G401.6 (cell line): ENCODE measurements around the gene ZNF248.

Experiments
- FAIRE-seq: peaks from 2 replicates; lab custom pipeline; 2012; peaks lifted over from hg19 to GRCh38; lab: Jason Lieb, UNC

ZNF248 gene

DNA sequence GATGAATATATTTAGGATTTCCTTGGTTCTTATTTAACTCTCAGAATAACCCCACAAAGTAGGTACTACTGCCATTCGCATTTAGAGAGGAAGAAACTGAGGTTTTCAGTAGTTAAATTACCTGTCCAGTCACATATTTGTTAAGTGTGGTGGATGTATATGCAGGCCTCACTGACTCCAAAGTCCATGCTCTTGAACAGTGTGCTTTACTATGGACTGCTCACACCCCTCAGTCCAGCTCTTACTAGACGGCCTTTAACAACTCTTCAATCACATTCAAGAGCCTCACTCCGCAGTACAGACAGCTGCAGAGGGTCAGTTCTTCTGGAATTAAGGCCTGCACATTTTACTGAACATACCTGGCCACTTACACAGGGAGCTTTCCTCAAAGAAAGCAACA lies 36.2 kb downstream of the ZNF248 start:
- FAIRE-seq, result no peak

DNA sequence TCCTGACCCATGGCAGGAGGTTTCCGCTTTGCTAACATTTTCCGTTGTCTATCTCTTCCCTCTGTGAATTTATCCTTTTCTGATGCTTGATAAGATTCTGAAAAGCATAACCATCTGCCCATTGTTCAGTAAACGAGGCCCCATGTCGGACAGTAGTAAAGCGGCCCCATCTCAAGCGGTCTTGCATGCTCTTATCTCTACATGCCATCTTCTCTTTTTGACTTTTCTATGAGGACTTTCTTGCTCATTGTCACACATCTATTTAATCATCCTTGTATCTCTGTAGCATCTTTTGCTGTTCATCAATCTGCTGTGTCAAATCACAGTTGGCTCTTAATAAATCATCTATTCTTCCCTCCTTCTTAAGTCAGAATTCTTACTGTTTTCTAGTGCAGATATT lies 37.6 kb downstream of the ZNF248 start:
- no peak for FAIRE-seq

DNA sequence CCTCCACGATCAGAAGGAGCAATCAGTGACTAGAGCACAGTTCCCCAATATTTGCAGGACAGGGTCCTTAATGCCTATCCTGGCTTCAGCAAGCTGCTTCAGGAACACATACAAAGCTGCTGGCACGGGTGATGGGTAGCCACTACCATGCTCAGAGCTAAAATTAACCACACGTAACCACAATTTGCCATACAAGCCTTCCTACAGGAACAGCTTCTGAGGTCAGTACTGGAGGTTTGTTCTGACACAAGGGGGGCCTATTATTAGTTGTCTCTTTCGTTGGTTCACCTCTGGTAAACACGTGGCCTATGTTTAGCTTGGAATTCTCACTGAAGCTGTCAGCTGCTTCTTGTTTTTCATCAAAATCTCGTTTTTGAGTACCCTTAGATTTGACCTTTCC lies 41.1 kb downstream of the ZNF248 start:
- no peak for FAIRE-seq

DNA sequence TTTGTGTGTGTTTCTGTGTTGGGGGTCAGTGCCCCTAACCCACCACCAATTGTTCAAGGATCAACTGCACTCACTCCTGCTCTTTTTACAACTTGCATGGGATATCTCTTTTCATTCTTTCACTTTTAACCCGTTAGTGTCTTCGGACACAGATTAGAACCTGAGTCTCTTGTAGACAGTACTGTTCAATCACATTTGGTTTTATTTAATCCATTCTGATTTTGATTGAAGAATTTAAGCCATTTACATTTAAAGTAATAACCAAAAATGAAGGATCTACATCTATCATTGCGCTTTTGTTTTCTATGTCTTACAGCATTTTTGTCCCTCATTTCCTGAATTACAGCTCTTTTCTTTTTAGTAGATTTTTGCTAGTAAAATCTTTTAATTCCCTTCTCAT lies 43.6 kb downstream of the ZNF248 start:
- no peak for FAIRE-seq

DNA sequence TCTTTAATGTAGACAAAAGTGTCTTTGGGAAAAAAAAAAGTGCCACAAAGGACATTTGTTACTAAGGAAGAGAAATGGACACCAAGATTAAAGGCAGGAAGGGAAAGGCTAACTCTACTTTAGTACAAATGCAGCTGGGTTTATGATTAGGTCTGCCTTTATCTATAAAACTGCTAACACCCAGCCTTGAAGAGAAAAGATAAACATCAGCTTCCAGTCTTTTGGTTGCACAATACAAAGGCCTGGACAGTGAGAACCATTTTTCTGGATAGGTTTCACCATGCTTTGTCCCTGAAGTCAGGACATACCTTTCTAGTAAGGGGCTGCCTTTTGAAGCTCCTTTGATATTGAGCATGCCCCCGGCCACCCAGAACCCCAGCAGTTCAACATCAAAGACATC lies 45.1 kb downstream of the ZNF248 start:
- no peak for FAIRE-seq

DNA sequence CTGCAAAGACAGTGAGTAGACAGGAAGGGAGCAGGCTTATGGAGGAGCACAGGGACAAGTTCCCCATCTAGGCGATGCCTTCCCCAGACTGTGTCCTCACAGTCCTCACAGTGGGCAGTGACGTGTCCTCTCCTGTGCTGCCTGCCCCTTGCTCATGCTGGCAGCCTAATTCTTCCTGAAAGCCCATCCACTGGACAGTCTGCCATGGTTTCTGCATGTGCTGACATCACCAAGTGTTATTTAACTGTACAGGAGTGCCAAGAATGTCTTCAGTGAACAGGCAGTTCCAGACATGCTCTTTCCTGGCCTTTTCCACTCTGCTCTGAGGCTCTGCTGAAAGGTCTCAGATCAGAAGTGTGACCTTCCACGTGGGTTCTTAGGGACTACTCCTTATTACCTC lies 54.1 kb downstream of the ZNF248 start:
- no peak for FAIRE-seq

DNA sequence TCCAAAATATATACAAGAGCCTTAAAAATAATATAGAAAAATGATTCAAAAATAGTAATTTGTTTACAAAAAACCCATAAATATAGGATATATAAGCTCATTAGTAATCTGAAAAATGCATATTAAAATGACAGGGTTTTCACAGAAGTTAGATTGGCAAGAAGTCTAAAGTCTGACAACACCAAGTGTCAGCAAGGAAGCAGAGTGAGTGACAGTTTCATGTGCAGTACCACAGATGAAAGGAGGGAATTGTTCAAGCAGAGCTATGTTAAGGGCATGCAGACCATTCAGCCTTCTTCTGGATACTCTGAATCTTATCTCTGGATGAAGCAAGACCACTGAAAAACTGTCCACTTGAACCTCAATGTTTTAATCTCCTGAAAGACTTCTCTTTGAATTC lies 55.9 kb downstream of the ZNF248 start:
- FAIRE-seq, result no peak

DNA sequence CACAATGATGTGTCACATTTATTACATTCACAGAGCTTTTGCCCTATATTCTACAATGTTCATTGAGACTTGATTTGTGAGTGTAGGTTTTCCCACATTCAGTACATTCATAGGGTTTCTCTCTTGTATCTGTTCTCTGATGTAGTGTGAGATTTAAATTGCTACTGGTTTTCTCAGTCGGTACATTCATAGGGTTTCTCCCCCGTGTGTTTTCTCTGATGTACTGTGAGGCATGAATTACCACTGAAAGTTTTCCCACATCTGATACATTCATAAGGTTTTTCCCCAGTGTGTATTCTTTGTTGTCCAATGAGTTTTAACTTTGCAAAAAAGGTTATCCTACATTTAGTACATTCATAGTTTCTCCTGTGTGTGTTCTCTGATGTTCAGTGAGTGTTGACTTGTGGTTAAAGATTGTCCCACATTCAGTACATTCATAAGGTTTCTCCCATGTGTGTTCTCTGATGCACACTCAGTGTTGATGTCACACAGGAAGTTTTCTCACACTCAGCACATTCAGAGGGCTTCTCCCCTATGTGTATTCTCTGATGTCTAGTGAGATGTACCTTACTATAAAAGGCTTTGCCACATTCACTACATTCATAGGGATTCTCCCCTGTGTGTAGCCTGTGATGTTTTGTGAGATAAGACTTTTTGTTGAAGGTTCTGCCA lies 63.0 kb downstream of the ZNF248 start:
- FAIRE-seq, result no peak

DNA sequence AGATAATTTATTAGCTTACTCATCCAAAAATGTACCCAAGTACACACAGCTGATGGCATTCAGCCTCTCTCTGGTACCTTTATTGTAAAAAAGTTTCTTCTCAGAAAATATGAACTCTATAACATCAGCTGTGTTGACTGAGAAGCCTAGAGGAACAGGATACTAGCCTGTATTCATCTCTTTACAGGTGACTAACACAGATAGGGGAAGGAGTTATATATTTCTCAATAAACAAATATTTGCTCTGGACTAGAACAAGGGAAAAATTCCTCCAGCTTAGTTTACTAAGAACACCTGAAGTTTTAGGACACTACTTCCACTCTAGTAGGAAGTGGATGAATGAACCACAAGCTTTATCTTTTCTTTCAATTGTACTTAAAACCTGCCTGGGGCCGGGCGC lies 67.8 kb downstream of the ZNF248 start:
- no peak for FAIRE-seq

DNA sequence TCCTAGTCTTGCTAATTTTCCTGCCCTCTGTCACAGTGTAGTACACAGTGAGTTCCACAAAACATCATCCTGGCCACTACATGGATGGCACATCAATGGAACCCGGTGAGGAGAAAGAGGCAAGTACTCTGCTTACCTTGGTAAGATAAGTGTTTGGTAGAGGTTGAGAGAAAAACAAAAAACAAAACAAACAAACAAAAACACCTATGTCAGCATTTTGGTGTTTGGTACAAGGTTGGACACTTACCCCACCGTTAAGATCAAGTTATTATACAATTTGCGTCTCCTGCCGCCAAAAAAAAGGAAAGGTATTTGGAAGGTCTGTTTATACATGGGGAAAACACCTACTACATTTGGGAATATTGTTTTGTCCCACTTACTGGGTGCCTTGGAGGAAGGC lies 72.7 kb downstream of the ZNF248 start:
- FAIRE-seq, result no peak

DNA sequence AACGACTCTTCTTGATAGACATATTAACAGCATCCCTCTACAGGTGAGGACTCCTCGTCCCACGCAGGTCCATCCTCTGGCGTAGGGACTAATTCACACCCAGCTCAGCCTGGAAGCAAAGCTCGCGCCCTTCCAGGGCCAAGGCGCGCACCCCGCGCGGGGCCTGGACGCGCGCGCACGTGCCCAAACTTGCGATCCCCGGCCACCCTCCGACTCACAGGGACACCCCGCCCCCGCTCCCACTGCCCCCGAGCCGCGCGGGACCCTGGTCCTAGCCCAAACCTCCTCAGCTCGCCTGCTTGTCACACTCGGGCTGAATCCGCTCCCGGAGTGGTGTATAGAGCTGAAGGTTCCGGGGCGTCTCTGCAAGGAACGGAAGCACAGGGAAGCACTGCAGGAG lies 76.9 kb downstream of the ZNF248 start:
- FAIRE-seq, result no peak

DNA sequence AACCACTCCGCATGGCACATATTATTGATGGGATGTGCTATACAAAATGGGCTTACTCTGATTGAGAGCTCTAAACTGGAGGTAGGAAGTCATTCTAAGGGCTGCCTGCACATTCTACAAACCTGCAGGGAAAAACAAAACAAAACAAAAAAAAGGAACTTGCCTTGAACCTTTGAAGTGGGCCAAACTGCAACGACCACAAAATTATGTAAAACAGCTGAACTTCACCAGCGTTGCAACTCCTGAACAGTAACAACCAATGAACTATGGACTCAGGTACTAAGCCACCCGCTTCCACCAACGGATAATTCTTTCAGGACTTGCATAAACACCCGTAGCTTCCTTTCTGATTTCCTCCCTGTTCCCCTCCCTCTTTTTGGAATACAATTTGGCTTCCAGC lies 80.4 kb downstream of the ZNF248 start:
- FAIRE-seq, result no peak

DNA sequence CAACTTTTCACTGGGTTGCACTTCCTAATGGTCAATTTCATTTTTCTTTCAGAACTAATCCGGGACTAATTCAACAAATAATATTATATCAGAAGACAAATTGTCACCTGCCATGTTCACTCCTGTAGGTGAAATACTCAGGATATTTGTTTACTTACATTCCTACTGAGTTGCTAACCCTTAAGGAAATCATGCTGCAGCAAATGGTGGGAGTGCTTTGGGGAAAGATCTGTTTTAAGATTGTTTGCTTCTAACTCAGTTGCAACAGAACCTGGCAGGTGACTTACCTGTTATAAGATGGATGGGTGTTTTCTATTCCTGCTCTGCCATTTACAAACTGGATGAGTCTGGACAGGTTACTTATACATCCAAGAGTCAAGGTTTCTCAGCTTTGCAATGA lies 81.8 kb downstream of the ZNF248 start:
- no peak for FAIRE-seq

DNA sequence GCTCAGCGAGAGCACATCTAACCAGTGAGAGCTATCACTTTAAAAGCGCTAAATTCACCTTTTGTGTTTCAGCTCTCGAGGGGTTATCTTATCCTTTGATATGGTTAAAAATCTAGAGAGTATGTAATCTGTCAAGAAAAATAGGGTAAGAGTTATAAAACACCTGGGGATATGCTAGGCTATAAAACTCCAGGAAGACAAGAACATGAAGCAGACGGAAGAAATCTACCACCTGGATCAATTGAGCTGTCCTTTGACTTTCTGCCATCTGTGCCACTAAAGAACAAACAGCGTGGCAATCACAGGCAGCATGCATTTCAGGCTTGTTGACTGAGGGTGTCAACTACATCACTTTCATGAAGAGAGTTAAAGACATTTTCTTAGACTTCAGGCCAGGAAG lies 83.1 kb downstream of the ZNF248 start:
- no peak for FAIRE-seq

DNA sequence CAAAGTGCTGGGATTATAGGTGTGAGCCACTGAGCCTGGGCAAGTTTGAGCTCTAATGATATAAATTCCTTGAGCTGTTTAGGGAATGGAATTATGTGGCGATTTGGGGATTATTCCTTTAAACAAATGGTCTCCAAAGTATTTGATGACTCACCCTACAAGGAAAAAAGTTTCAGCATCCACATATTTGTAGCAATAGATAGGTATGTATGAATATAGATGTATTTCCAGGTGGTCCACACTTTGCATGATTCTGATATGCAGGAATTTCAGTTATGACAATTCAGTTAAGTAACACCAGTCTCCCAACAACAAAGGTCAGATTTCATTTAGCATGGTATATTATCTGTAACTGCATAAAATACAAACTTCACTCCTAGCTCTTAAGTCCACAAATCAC lies 92.2 kb downstream of the ZNF248 start:
- no peak for FAIRE-seq

DNA sequence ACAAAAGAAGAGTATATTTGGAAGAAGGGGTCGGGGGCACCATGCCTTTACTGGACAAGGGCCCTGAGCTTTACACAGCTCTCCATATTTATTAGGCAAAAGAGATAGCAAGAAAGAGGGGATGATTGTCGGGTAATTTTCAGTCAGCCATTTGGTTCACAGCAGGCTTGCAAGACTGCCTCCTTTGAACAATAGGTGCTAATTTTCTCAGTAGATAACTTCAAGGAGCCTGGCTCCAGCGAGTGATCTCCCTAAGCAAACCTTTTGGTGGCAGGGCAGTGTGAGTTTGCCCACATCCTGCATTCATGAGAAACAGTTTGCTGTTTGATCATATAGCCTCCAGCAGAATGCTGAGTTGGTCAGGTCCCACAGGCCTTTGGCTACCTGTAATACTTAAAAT lies 94.3 kb downstream of the ZNF248 start:
- no peak for FAIRE-seq

DNA sequence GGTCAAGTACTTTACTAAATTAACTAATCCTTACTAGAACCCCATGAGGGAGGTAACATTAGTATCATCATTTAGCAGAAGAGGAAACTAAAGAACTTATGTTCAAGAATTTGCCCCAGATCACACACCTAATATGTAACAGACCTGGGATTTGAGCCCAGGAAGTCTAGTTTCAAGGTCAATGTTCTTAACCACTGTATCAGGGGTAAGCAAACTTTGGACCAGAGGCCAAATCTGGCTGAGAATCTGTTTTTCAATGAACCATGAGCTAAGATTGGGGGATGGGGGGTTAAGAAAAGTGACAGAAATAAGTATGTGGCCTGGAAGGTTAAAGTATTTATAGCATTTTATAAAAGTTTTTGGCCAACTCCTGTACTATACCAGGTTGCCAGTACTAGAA lies 95.1 kb downstream of the ZNF248 start:
- FAIRE-seq, result no peak

DNA sequence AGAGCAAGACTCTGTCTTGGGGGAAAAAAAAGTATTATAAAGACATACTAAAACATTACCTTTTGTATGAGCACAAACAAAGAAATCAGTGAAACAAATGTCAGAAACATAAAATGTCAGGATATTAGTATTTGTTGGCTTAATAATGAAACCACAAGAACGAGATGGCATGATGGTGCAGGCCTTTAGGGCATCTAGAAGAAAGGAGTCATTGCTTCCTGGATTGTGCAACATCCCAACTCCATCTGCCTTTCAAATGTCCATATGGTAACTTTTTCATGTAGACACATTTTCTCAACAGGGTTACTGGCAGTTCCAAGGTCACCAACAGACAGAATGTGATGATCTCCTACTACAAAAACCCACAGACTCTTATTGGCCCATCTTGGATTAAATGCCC lies 96.6 kb downstream of the ZNF248 start:
- FAIRE-seq, result no peak

DNA sequence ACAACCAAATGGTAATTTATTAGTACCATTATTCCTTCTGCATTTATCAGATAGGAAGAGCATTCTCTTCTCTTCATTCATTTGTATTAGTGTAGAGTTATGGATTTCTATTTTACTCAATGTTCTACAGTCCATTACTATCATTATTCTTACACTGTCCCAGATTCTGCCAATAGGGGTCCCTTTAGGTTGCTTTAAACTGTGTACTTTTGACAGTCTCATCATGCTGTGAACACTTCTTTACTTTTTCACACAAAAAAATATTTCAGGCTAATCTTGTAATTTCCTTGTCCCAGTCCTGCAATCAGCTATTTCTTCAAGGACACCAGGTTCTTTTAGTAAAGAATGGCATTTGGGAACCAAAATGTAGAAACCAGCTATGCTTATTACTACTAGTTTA lies 99.3 kb downstream of the ZNF248 start:
- FAIRE-seq, result no peak

DNA sequence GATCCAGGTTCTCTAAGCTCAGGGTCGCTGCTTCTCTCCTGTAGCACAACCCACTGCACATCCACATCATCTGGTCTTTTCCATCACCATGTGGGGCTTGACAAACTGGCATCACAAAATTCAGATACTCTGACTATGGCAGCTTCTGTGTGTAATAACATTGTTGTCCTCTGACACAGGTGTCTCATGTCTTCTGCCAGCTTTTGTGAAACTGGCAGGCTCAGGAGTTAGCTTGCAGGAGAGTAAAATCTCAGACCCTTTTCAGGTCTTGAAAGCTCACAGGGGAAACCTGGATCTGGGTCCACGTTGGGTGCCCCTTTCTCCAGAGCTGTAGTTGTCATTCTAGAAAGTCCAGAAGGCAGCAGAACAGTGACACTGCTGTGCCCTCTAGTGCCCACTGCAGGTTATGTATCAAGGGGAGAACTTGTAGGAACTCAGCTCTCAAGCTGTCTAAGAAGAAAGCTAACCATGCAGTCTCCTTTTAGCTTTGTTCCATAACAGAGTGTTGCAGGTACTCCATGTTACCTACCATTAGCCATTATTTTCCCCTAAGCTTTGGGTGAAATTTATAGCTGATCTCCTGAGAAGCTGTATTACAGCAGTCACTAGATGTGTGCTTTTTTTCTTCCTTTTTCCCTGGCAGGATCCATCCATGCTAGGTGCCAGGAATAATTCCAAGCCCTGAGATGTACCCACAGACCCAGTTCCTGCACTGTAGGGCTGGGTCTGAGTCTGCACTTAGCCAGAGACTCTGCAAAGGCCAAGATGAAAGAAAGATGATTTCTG lies 102.7 kb downstream of the ZNF248 start:
- no peak for FAIRE-seq

DNA sequence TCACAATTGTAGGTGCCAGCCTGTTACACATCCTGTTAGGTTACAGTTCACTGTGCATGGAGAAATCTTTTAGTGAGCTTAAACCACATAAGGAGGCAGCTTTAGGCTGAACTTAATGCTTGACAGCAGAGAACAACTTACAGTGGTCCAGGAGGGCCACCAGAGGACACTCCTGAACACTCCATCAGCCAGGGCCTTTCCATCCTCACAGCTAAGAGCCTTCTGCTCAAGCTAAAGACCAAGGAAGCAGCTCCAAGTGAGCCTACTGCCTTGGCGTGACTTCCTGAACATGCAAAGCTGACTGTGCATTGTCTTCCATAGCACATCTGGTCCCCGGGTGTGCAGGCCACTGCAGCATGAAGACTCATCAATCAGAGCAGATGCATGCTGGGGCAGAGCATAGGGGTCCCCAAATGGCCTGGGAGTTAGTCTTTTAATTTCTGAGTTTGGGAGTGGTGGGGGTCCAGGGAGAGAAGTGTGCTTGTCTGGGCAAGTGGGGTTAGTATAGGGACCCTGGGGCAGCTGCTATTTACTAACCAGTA lies 105.0 kb downstream of the ZNF248 start:
- no peak for FAIRE-seq

DNA sequence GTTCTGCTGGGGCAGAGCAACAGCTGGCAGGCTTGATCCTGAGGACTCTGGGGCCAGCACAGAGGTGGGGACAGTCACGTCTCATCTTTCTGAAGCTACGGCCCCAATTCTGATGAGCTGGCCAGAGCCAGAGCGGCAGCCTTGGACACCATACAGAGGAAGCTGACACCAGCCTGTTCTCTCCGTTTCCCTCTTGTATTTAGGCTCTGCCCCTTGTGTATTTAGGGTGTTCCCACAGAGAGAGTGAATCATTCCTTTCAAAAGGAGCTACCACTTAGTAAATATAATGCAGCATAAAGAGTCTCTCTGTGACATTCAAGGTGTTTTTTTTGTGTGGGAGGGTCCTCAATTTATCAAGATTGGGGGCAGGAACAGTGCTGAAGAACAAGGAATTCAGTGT lies 109.2 kb downstream of the ZNF248 start:
- FAIRE-seq, result no peak

DNA sequence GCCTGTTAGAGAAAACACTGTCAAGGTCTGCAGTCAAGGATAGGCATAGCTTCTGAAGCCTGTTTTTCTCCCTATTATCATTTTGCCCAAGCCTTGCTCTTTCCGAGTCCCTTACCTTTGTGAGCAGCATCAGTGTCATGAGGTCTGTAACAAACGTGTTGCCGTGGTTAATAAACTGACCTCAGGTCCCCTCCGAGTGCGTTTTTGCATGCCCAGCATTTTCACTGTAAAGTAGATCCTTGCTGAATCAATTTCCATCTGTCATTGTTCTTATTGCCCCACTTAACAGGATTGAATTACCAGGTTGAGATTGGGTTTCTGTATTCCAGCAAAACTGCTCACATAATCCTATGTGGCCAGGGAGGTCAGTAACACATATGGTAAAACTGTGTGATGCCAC lies 110.3 kb downstream of the ZNF248 start:
- FAIRE-seq, result no peak

DNA sequence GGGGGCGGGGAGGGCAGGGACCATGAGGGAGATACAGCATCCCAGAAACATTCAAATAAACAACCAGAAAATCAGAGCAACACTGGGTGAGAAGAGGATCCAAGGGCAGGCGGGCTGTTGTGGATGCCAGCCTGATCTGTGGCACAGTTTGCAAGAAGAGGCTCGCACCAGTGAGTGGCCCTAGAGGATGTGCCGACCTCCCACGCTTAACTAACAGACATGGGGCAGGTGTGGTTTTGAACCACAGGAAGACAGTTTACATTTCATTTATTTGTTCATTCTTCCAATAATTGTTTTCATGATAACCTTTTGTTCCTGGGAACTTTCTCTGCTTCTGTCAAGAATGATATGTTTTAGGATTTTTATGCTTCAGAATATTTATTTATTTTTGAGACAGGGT lies 115.6 kb downstream of the ZNF248 start:
- no peak for FAIRE-seq
